K562 (cell line): ENCODE results near the gene CAPN2. TPM values are rescaled to one million over a fixed set of nuclear protein-coding genes. Genes with fewer than 3 reads are reported as not detected.

ENCODE experiments used
- CBX3 ChIP-seq, 2 experiments: IDR thresholded peaks; 1 replicate in 1 of 2; 2 replicates in 1 of 2; pipeline ENCODE4 v1.6.1; 2012; ENCODE audit warnings: inconsistent platforms in 2 of 2, low read length in 2 of 2, borderline replicate concordance in 1 of 2, control low read depth in 1 of 2
- CREB1 ChIP-seq, 2 experiments: sonication (generic) in 1 of 2; formaldehyde crosslinking in 1 of 2; IDR thresholded peaks; 2 replicates each; pipeline versions ENCODE4 v1.6.1 to v1.8.0; 2012 to 2022; ENCODE audit warnings: inconsistent platforms in 1 of 2, mild to moderate bottlenecking in 1 of 2, missing genetic modification reagents in 1 of 2, moderate library complexity in 1 of 2
- DNMT1 ChIP-seq: fragments of 450-650 bp; IDR thresholded peaks from 2 replicates; pipeline ENCODE4 v1.6.1; 2016; ENCODE audit warnings: antibody characterized with exemption, mild to moderate bottlenecking
- FUS ChIP-seq: fragments of 200-400 bp; formaldehyde crosslinking; optimal IDR thresholded peaks from 2 replicates; pipeline ENCODE3; 2017; ENCODE audit warnings: low read depth, low read length
- HIVEP1 ChIP-seq: fragments of 250-450 bp; sonication (Bioruptor Pico); IDR thresholded peaks from 2 replicates; pipeline ENCODE4 v1.4.0; 2020; ENCODE audit warnings: mild to moderate bottlenecking
- KDM1A ChIP-seq, 2 experiments: fragments of 450-650 bp; IDR thresholded peaks; 2 replicates each; pipeline ENCODE4 v1.6.1; 2016; ENCODE audit warnings: mild to moderate bottlenecking in 2 of 2
- LEF1 ChIP-seq: fragments of 450-650 bp; IDR thresholded peaks from 2 replicates; pipeline ENCODE4 v1.6.1; 2016; ENCODE audit warnings: mild to moderate bottlenecking
- MIER1 ChIP-seq: fragments of 450-650 bp; IDR thresholded peaks from 2 replicates; pipeline ENCODE4 v1.6.1; 2016; ENCODE audit warnings: antibody characterized with exemption, mild to moderate bottlenecking, low read depth
- POLR2H ChIP-seq: IDR thresholded peaks from 2 replicates; pipeline ENCODE4 v1.6.1; 2016; ENCODE audit warnings: missing genetic modification characterization, low read depth, mild to moderate bottlenecking, control low read depth, missing compliant biosample characterization, moderate library complexity
- SMAD4 ChIP-seq: fragments of 250-450 bp; sonication (Bioruptor Pico); conservative IDR thresholded peaks from 2 replicates; pipeline ENCODE4 v1.8.0; 2021; ENCODE audit warnings: inconsistent platforms, mild to moderate bottlenecking, moderate library complexity
- TGIF2 ChIP-seq: sonication (generic); formaldehyde crosslinking; IDR thresholded peaks from 2 replicates; pipeline ENCODE4 v1.8.1; 2022; ENCODE audit warnings: mild to moderate bottlenecking, missing genetic modification reagents, moderate library complexity
- WHSC1 ChIP-seq: IDR thresholded peaks from one replicate; pipeline ENCODE4 v1.6.1; 2012; ENCODE audit warnings: low read length, control low read depth, inconsistent platforms
- ZNF316 ChIP-seq: fragments of 450-650 bp; IDR thresholded peaks from 2 replicates; pipeline ENCODE4 v1.6.1; 2016
- ZNF551 ChIP-seq: fragments of 250-450 bp; sonication (Bioruptor Pico); IDR thresholded peaks from 2 replicates; pipeline ENCODE4 v1.5.0; 2021; ENCODE audit warnings: mild to moderate bottlenecking, moderate library complexity
- polyA plus RNA-seq, 8 experiments: library from polyadenylated mRNA; depleted of rRNA in 4 of 8; stranded (reverse) in 5 of 8; unstranded in 3 of 8; fragments of >200 nt; fragmentation: Nextera tagmentation in 2 of 8; fragmentation: Illumina TruSeq in 1 of 8; extraction: Ambion mirVana in 2 of 8; extraction: Trizol in 1 of 8; gene quantifications; 2 replicates each; pipeline versions ENCODE4 v1.2.1 to v1.2.3, GENCODE V29; 2011 to 2014; ENCODE audit warnings: inconsistent platforms in 1 of 8, missing spikeins in 1 of 8
- total RNA-seq, 7 experiments: library from RNA; depleted of rRNA in 6 of 7; stranded (reverse); fragments of >200 nt in 6 of 7; fragmentation: Illumina TruSeq in 2 of 7; extraction: Trizol in 2 of 7; gene quantifications; 2 replicates each; pipeline versions ENCODE4 v1.2.1 to v1.2.3, GENCODE V29; 2011 to 2021; ENCODE audit warnings: low replicate concordance in 1 of 7
- TF ChIP-seq, protein P1 (sequence below), 2 experiments: fragments of 450-650 bp in 1 of 2; sonication (generic) in 1 of 2; formaldehyde crosslinking in 1 of 2; IDR thresholded peaks; 2 replicates each; pipeline versions ENCODE4 v1.7.1 to v1.9.0; 2016 to 2022; ENCODE audit warnings: inconsistent platforms in 1 of 2, mild to moderate bottlenecking in 1 of 2, missing genetic modification reagents in 1 of 2
- TF ChIP-seq, protein P2 (sequence below): fragments of 450-650 bp; formaldehyde crosslinking; IDR thresholded peaks from 2 replicates; pipeline ENCODE4 v1.4.0; 2022; ENCODE audit warnings: missing genetic modification characterization
- TF ChIP-seq, protein P3 (sequence below): fragments of 250-450 bp; sonication (Bioruptor Pico); IDR thresholded peaks from 2 replicates; pipeline ENCODE4 v1.4.0; 2020

CAPN2 gene
- total and polyA plus RNA-seq, 9 of the 15 experiments (the other 6 are each of a cell fraction or from before 2014, with no cell fraction given) = 24.6 to 157 (median 101) TPM

DNA sequence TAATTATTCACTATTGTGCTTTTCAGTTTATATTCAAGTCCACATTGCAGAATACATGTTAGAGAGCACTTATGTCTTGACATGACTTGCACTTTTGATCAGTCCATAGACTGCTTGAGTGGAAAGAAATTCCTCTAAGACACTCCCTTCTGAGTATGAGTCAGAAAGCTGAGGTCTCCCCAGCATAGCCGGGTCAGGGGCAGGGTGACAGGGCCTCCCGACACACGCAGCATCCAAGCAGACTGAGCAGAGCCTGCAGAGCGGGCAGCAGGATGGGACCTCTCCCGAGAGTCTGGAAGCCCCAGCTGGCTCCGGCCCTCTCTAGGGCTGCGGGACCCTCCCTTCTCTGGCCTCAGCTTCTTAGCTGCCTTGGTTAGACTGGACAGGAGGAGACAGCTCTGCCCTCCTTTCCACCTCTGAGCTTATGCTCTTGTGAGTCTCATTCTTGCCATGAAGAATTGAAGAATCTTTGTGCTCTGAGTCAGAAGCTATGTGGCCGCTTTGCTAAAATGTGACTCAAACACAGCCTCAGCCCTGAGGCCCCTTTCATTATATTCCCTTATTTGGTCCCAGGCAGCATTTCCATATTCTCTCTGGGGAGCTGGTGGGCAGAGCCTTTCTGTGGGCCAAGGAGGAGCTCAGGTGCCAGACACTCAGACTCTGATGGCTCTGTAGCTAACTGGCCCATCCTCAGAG is 11.2 kb upstream of the CAPN2 start (continued):
- TF ChIP-seq, protein P1, sequence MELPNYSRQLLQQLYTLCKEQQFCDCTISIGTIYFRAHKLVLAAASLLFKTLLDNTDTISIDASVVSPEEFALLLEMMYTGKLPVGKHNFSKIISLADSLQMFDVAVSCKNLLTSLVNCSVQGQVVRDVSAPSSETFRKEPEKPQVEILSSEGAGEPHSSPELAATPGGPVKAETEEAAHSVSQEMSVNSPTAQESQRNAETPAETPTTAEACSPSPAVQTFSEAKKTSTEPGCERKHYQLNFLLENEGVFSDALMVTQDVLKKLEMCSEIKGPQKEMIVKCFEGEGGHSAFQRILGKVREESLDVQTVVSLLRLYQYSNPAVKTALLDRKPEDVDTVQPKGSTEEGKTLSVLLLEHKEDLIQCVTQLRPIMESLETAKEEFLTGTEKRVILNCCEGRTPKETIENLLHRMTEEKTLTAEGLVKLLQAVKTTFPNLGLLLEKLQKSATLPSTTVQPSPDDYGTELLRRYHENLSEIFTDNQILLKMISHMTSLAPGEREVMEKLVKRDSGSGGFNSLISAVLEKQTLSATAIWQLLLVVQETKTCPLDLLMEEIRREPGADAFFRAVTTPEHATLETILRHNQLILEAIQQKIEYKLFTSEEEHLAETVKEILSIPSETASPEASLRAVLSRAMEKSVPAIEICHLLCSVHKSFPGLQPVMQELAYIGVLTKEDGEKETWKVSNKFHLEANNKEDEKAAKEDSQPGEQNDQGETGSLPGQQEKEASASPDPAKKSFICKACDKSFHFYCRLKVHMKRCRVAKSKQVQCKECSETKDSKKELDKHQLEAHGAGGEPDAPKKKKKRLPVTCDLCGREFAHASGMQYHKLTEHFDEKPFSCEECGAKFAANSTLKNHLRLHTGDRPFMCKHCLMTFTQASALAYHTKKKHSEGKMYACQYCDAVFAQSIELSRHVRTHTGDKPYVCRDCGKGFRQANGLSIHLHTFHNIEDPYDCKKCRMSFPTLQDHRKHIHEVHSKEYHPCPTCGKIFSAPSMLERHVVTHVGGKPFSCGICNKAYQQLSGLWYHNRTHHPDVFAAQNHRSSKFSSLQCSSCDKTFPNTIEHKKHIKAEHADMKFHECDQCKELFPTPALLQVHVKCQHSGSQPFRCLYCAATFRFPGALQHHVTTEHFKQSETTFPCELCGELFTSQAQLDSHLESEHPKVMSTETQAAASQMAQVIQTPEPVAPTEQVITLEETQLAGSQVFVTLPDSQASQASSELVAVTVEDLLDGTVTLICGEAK (IDR thresholded peaks at IDR 0.05) = no peak
- TF ChIP-seq, protein P1 (CRISPR knock-in tag; IDR thresholded peaks at IDR 0.05) = no peak
- TF ChIP-seq HIVEP1 (CRISPR knock-in tag) (no peak), LEF1 (0 out of 2 replicates have a peak, but pooled peaks have one; percentile 44), CBX3 (IDR thresholded peaks at IDR 0.05; ENCODE audit: borderline replicate concordance in 1 of 2, low read length in 2 of 2) (0 out of 3 replicates have a peak, but pooled peaks of 1 of the 2 experiments have one; percentile 35), ZNF551 (CRISPR knock-in tag) (no peak), POLR2H (tag) (no peak), MIER1 (no peak), DNMT1 (no peak), KDM1A (IDR thresholded peaks at IDR 0.05) (no peak), ZNF316 (peak; percentile 99), FUS (no peak), TGIF2 (no peak), CREB1 (IDR thresholded peaks at IDR 0.05) (no peak), CREB1 (CRISPR knock-in tag; IDR thresholded peaks at IDR 0.05) (no peak), SMAD4 (CRISPR knock-in tag) (0 out of 2 replicates have a peak, but pooled peaks have one; percentile 52), WHSC1 (no peak)
- TF ChIP-seq, protein P2, sequence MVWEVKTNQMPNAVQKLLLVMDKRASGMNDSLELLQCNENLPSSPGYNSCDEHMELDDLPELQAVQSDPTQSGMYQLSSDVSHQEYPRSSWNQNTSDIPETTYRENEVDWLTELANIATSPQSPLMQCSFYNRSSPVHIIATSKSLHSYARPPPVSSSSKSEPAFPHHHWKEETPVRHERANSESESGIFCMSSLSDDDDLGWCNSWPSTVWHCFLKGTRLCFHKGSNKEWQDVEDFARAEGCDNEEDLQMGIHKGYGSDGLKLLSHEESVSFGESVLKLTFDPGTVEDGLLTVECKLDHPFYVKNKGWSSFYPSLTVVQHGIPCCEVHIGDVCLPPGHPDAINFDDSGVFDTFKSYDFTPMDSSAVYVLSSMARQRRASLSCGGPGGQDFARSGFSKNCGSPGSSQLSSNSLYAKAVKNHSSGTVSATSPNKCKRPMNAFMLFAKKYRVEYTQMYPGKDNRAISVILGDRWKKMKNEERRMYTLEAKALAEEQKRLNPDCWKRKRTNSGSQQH = no peak
- TF ChIP-seq, protein P3, sequence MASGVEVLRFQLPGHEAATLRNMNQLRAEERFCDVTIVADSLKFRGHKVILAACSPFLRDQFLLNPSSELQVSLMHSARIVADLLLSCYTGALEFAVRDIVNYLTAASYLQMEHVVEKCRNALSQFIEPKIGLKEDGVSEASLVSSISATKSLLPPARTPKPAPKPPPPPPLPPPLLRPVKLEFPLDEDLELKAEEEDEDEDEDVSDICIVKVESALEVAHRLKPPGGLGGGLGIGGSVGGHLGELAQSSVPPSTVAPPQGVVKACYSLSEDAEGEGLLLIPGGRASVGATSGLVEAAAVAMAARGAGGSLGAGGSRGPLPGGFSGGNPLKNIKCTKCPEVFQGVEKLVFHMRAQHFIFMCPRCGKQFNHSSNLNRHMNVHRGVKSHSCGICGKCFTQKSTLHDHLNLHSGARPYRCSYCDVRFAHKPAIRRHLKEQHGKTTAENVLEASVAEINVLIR = no peak
